HepG2 (cell line): Measurements from ENCODE around the gene PLIN3. TPM values are rescaled to one million over a fixed set of nuclear protein-coding genes. Genes with fewer than 3 reads are reported as not detected.

Source experiments
- CBFB ChIP-seq: sonication (generic); formaldehyde crosslinking; IDR thresholded peaks from 2 replicates; pipeline ENCODE4 v1.4.0; 2020; ENCODE audit warnings: missing genetic modification reagents
- CERS6 ChIP-seq: sonication (generic); formaldehyde crosslinking; IDR thresholded peaks from 2 replicates; pipeline ENCODE4 v1.5.0; 2020; ENCODE audit warnings: missing genetic modification reagents
- FOXJ3 ChIP-seq: sonication (generic); formaldehyde crosslinking; IDR thresholded peaks from 2 replicates; pipeline ENCODE4 v1.4.0; 2020; ENCODE audit warnings: missing genetic modification reagents, mild to moderate bottlenecking, borderline replicate concordance
- GTF3A ChIP-seq: sonication (generic); formaldehyde crosslinking; conservative IDR thresholded peaks from 2 replicates; pipeline ENCODE4 v1.4.0; 2020; ENCODE audit warnings: mild to moderate bottlenecking, missing genetic modification reagents
- HDAC1 ChIP-seq: sonication (generic); formaldehyde crosslinking; IDR thresholded peaks from 2 replicates; pipeline ENCODE4 v1.5.1; 2020; ENCODE audit warnings: mild to moderate bottlenecking, missing genetic modification reagents
- KLF13 ChIP-seq: sonication (generic); formaldehyde crosslinking; IDR thresholded peaks from 2 replicates; pipeline ENCODE4 v1.4.0; 2020; ENCODE audit warnings: mild to moderate bottlenecking, missing genetic modification reagents
- NCOA1 ChIP-seq: sonication (generic); formaldehyde crosslinking; IDR thresholded peaks from 2 replicates; pipeline ENCODE4 v1.9.0; 2021; ENCODE audit warnings: missing genetic modification reagents
- NFKBIZ ChIP-seq: IDR thresholded peaks from 2 replicates; pipeline ENCODE4 v1.6.1; 2018; ENCODE audit warnings: missing genetic modification reagents, missing compliant biosample characterization
- PAF1 ChIP-seq: IDR thresholded peaks from 2 replicates; pipeline ENCODE4 v1.6.1; 2016; ENCODE audit warnings: missing genetic modification reagents, missing compliant biosample characterization
- SP140L ChIP-seq: sonication (generic); formaldehyde crosslinking; IDR thresholded peaks from 2 replicates; pipeline ENCODE4 v1.4.0; 2020; ENCODE audit warnings: missing genetic modification reagents, borderline replicate concordance
- THAP7 ChIP-seq: sonication (generic); formaldehyde crosslinking; IDR thresholded peaks from 2 replicates; pipeline ENCODE4 v1.8.1; 2023; ENCODE audit warnings: mild to moderate bottlenecking, missing genetic modification reagents
- ZFP91 ChIP-seq: sonication (generic); formaldehyde crosslinking; IDR thresholded peaks from 2 replicates; pipeline ENCODE4 v1.9.0; 2022; ENCODE audit warnings: missing genetic modification reagents, mild to moderate bottlenecking, borderline replicate concordance
- ZNF136 ChIP-seq: sonication (generic); formaldehyde crosslinking; IDR thresholded peaks from 2 replicates; pipeline ENCODE4 v1.8.1; 2022; ENCODE audit warnings: low read depth, mild to moderate bottlenecking, moderate library complexity, missing genetic modification reagents
- ZNF207 ChIP-seq: fragments of 450-650 bp; IDR thresholded peaks from 2 replicates; pipeline ENCODE4 v1.6.1; 2016; ENCODE audit warnings: antibody characterized with exemption, borderline replicate concordance
- ZNF24 ChIP-seq: fragments of 450-650 bp; IDR thresholded peaks from 2 replicates; pipeline ENCODE4 v1.6.1; 2017; ENCODE audit warnings: antibody characterized with exemption, mild to moderate bottlenecking
- ZNF260 ChIP-seq: sonication (generic); formaldehyde crosslinking; IDR thresholded peaks from 2 replicates; pipeline ENCODE4 v1.4.0; 2020; ENCODE audit warnings: missing genetic modification reagents, low read depth, mild to moderate bottlenecking, borderline replicate concordance
- ZNF432 ChIP-seq: sonication (generic); formaldehyde crosslinking; IDR thresholded peaks from 2 replicates; pipeline ENCODE4 v1.5.0; 2020; ENCODE audit warnings: missing genetic modification reagents, mild to moderate bottlenecking, borderline replicate concordance
- ZNF460 ChIP-seq: sonication (generic); formaldehyde crosslinking; IDR thresholded peaks from 2 replicates; pipeline ENCODE4 v1.5.1; 2020; ENCODE audit warnings: missing genetic modification reagents, mild to moderate bottlenecking, borderline replicate concordance
- ZNF468 ChIP-seq: sonication (generic); formaldehyde crosslinking; IDR thresholded peaks from 2 replicates; pipeline ENCODE4 v1.8.0; 2022; ENCODE audit warnings: mild to moderate bottlenecking, moderate library complexity, missing genetic modification reagents
- ZNF567 ChIP-seq: sonication (generic); formaldehyde crosslinking; IDR thresholded peaks from 2 replicates; pipeline ENCODE4 v1.8.1; 2023; ENCODE audit warnings: mild to moderate bottlenecking, missing genetic modification reagents, borderline replicate concordance
- ZSCAN20 ChIP-seq: sonication (generic); formaldehyde crosslinking; IDR thresholded peaks from 2 replicates; pipeline ENCODE4 v1.4.0; 2020; ENCODE audit warnings: missing genetic modification reagents, mild to moderate bottlenecking, borderline replicate concordance
- polyA plus RNA-seq, 8 experiments: library from polyadenylated mRNA; depleted of rRNA in 3 of 8; stranded (reverse) in 7 of 8; unstranded in 1 of 8; fragments of >200 nt; fragmentation: Illumina TruSeq in 4 of 8; extraction: Trizol in 4 of 8; gene quantifications; 2 replicates each; pipeline versions ENCODE4 v1.2.1 to v1.2.3, GENCODE V29; 2011 to 2016; ENCODE audit warnings: low read depth in 4 of 8, missing spikeins in 1 of 8, mixed read lengths in 1 of 8; ENCODE audit not compliant: insufficient read depth in 1 of 8
- total RNA-seq, 5 experiments: library from RNA; depleted of rRNA; stranded (reverse); fragments of >200 nt; fragmentation: Illumina TruSeq; extraction: Trizol; gene quantifications; 2 replicates each; pipeline ENCODE4 v1.2.3, GENCODE V29; 2016; ENCODE audit warnings: low read depth in 1 of 5

The PLIN3 gene
- total and polyA plus RNA-seq, 2 of the 13 experiments (the other 11 are each of a cell fraction or from before 2014, with no cell fraction given) = 49.3 to 57.9 TPM

- no peak for TF ChIP-seq ZNF260 (CRISPR knock-in tag)
- no peak for TF ChIP-seq KLF13 (CRISPR knock-in tag)
- no peak for TF ChIP-seq ZNF136
- no peak for TF ChIP-seq THAP7 (CRISPR knock-in tag)
- no peak for TF ChIP-seq ZNF207
- no peak for TF ChIP-seq ZFP91
- TF ChIP-seq ZSCAN20 = no peak
- no peak for TF ChIP-seq CBFB (CRISPR knock-in tag)
- TF ChIP-seq PAF1 = peak; percentile 88
- TF ChIP-seq FOXJ3 (CRISPR knock-in tag) = no peak
- TF ChIP-seq NFKBIZ (CRISPR knock-in tag) = no peak
- no peak for TF ChIP-seq ZNF24
- TF ChIP-seq GTF3A (CRISPR knock-in tag) = no peak
- TF ChIP-seq NCOA1 (CRISPR knock-in tag) = no peak
- TF ChIP-seq ZNF567 (CRISPR knock-in tag) = no peak
- no peak for TF ChIP-seq ZNF460
- TF ChIP-seq ZNF468 (CRISPR knock-in tag) = no peak
- TF ChIP-seq SP140L (CRISPR knock-in tag) = no peak
- no peak for TF ChIP-seq HDAC1 (CRISPR knock-in tag)
- no peak for TF ChIP-seq CERS6 (CRISPR knock-in tag)
- TF ChIP-seq ZNF432 (CRISPR knock-in tag) = no peak
Measured at GRCh38 chr19:4815426-4816201, 51.9 kb downstream of the PLIN3 start (continued).
